Measurements from ENCODE around the gene CCL15.

DNA sequence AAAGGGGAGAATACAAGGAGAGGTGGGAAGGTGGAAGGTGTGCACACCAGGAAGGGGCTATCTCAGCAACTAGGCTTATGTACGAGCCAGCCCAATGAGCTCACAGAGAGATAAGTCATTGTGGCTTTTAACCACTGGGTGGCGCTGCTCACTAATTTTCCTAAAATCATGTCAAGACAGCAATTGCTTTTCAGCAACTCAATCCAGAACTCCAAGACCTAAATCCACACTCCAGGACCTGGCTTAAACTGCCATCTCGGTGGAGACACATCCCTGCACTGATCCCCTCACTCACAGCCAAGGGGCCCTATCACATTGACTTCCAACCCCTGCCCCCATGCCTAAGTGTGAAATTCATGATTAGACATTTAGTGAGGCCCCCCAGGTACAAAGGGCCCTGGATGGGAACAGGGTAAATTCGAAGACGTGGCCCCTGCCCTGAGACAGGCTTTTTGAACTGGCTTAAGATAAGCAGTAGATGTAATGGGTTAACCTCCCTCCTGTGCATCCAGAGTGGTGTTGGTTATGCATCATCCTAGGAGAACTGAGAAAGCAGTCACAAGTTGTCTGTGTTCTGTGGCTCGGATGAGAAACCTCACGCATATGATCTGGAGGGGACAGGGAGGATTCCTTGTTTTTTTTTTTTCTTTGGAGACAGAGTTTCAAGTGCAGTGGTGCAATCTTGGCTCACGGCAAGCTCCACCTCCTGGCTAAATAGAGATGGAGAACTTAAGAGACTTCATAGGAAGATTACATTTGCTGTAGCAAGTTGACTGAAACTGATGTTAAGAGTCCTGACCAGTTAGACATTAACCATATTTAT is 31.6 kb downstream of the CCL15 start:
- TF ChIP-seq POLR2A (IDR thresholded peaks at IDR 0.05) (no peak), CTCF (IDR thresholded peaks at IDR 0.05 in 8 of 11, conservative IDR thresholded peaks at IDR 0.05 in 3 of 11) (peak; percentile 73 to 93 (median 86)), POLR2AphosphoS5 (IDR thresholded peaks at IDR 0.05) (no peak)
